ENCODE results near the gene RSPH1.

RSPH1 gene

DNA sequence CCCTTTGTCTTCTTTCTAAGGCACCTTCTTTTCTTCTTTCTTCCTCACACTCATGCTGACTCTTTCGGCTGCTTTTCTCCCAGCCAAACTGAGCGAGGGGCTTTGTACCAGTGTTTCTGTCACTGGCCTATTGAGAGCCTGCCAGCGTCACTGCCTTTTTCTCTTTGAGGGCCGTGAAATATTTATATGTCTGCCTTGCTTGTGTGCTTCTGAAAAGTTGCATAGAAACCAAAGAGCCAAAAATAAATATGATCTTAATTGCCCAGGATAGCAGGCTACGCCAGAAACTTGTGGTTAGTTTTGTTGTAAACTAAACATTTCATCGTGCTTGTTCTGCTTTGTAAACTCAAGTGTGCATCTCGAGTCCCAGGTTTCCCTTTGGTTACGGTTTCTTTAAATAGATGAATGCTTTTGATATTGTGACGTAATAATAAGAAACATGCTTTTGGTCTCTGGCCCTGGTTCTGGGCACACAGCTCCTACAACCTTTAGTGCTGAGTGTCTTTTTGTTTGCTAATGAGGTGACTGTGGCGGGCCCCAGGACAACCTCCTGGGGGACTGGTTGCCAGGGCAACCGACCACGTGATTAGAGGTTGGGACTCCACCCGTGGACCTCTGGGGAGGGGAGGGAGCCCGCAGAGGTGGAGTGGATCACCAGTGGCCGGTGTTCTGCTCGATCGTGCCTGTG lies 28.5 kb upstream of the RSPH1 start:
- TF ChIP-seq, protein P1, sequence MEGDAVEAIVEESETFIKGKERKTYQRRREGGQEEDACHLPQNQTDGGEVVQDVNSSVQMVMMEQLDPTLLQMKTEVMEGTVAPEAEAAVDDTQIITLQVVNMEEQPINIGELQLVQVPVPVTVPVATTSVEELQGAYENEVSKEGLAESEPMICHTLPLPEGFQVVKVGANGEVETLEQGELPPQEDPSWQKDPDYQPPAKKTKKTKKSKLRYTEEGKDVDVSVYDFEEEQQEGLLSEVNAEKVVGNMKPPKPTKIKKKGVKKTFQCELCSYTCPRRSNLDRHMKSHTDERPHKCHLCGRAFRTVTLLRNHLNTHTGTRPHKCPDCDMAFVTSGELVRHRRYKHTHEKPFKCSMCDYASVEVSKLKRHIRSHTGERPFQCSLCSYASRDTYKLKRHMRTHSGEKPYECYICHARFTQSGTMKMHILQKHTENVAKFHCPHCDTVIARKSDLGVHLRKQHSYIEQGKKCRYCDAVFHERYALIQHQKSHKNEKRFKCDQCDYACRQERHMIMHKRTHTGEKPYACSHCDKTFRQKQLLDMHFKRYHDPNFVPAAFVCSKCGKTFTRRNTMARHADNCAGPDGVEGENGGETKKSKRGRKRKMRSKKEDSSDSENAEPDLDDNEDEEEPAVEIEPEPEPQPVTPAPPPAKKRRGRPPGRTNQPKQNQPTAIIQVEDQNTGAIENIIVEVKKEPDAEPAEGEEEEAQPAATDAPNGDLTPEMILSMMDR (IDR thresholded peaks at IDR 0.05) = no peak
- H3K27ac ChIP-seq = peak overlapping the region; percentile 69 to 87
- DNase-seq (ENCODE audit: low spot score) = peak; percentile 87
- H3K4me3 ChIP-seq = peak overlapping the region; percentile 70

DNA sequence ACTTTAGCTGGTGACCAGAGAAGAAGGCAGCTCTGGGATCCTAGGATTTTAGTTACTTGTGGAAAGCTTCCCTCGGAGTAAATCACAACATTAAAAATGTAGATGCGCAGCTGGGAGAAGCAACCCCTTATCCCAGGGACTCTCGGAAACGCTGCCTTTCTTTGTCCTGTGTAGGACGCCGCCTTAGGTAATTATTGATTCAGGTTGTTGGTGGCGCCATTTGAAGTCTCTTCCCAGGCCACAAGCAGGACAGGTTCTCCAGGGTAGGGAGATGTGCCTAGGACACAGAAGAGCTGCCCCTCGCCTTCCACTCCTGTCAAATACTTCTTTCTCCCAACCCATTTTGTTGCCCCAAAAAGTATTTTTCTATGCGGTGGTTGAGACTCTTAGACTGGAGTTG lies 27.9 kb upstream of the RSPH1 start:
- peak; percentile 54 for DNase-seq (ENCODE audit: low spot score)
- peak overlapping the region; percentile 69 to 87 for H3K27ac ChIP-seq
- TF ChIP-seq, protein P1 (IDR thresholded peaks at IDR 0.05) = no peak
- H3K4me3 ChIP-seq = peak overlapping the region; percentile 70

DNA sequence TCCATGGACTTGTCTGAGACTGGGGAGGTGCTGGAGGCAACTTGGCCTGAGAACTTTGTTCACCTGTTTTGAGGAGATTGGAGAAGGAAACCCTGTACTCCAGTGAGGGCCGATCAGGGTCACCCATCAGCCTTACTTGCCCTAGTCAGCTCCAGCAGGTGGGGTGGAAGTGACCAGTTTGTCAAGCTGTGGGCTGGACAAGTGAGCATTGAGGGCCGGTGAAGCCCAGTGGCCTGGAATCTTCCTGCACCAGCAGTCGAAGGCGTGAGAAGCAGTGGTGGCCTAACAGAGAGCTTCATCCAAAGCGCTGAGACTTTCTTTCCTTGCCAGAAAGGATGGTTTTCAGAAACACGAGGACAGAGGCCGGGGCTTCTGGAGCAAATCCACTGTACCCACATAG lies 27.2 kb upstream of the RSPH1 start:
- Histone ChIP-seq H3K4me3 (no peak overlapping the region), H3K27ac (peak overlapping the region in 1 of 2 donors; percentile 69)
- TF ChIP-seq, protein P1 (IDR thresholded peaks at IDR 0.05) = no peak
- DNase-seq (ENCODE audit: low spot score) = peak; percentile 60

DNA sequence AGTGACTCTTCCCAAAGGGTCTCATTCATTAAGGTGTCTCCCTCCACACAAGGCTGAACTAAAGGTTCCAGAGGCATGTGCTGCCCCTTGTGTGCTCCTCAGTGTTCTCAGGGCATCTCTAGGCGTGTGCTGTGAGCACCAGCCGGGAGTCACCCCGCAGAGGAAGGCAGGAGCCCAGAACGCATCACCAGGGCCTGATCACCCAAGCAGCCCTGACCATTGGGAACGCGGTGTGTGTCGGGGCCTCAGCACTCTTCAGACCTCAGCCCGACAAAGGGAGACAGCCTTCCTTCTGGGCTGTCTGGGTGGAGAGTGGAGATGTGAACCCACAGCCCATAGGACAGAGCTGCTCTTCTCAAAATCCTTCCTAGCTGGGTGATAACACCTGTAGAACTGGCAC lies 26.7 kb upstream of the RSPH1 start:
- DNase-seq (ENCODE audit: low spot score) = peak; percentile 17
- TF ChIP-seq, protein P1 (IDR thresholded peaks at IDR 0.05) = no peak
- H3K27ac ChIP-seq = no peak overlapping the region
- H3K4me3 ChIP-seq = no peak overlapping the region

DNA sequence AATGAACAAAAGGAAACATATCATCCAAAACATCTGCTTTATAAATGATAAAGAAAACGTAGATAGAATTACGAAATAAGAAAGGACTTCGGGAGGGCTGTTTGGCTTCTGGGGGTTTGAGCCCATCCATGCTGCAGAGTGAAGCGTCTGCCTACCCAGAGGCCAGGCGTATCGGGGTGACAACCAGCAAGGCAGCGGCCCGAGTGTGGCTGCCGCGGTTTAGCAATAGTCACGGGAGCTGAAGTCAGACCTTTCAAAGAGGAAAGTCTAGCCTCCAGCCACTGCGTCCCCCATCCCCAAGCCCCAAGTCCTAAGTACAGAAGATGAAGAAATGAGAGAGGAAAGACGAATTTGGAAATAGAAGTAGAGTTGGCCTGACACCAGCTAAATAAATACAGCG lies 26.2 kb upstream of the RSPH1 start:
- H3K27ac ChIP-seq = no peak overlapping the region

DNA sequence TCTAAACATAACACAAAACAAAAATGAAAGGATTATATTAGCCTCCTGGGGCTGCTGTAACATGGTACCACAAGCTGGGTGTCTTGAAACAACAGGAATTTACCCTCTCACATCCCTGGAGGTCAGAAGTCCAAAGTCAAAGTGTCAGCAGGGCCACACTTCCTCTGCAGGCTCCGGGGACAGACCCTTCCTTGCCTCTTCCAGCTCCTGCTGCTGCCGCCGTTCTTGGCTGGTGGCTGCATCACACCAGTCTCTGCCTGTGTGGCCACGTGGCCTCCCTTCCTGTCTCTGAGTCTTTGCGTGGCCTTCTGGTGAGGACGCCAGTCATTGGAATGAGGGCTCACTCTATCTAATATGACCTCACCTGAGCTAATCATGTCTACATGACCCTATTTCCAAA lies 25.8 kb upstream of the RSPH1 start:
- peak; percentile 50 for DNase-seq (ENCODE audit: low spot score)
- TF ChIP-seq, protein P1 (IDR thresholded peaks at IDR 0.05) = no peak
- no peak overlapping the region for H3K4me3 ChIP-seq
- no peak overlapping the region for H3K27ac ChIP-seq

More for the DNA sequence above, 26.2 kb upstream of the RSPH1 start:
- peak; percentile 21 for DNase-seq (ENCODE audit: low spot score)
- TF ChIP-seq, protein P1 (IDR thresholded peaks at IDR 0.05) = no peak
- no peak overlapping the region for H3K4me3 ChIP-seq

DNA sequence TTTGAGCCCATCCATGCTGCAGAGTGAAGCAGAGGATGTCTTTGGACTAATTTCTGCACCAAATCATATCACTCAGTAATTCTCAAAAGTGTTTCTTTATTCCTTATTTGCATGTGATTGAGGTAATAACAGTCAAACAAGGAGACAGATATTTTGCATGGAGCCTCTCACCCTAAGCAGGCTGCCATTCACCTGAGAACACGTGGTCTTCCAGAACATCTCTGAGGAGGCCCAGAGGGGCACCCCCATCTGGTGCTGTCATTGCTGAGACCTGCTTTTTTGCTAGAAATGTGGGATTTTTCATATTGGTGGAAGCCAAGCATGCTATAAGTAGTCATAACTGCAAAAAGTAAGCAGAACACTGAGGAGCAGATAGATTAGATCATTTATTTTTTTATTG lies 25.4 kb upstream of the RSPH1 start:
- TF ChIP-seq, protein P1 (IDR thresholded peaks at IDR 0.05) = no peak
- H3K27ac ChIP-seq = no peak overlapping the region
- peak; percentile 21 for DNase-seq (ENCODE audit: low spot score)

More for the DNA sequence above, 25.4 kb upstream of the RSPH1 start:
- no peak overlapping the region for H3K4me3 ChIP-seq
